Glomerular visceral epithelial cell (primary cell): ENCODE results near the gene TCHHL1.

Experiments
- DNase-seq: peaks from one replicate; pipeline ENCODE4 v3.0.0-alpha.2; 2016; ENCODE audit errors: extremely low spot score

Gene TCHHL1

DNA sequence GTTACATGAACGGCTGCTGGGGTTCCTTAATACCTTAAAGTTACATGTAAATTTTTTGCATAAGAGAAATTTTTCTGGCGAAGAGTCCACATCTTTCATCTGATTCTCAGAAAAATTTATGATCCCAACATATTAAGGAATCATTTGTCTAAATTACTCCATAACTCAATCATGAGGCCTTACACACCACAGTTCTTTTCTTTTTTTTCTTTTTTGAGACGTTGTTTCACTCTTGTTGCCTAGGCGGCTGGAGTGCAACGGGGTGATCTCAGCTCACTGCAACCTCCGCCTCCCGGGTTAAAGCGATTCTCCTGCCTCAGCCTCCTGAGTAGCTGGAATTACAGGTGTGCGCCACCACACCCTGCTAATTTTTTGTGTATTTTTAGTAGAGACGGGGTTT is 50.0 kb downstream of the TCHHL1 start:
- no peak for DNase-seq

DNA sequence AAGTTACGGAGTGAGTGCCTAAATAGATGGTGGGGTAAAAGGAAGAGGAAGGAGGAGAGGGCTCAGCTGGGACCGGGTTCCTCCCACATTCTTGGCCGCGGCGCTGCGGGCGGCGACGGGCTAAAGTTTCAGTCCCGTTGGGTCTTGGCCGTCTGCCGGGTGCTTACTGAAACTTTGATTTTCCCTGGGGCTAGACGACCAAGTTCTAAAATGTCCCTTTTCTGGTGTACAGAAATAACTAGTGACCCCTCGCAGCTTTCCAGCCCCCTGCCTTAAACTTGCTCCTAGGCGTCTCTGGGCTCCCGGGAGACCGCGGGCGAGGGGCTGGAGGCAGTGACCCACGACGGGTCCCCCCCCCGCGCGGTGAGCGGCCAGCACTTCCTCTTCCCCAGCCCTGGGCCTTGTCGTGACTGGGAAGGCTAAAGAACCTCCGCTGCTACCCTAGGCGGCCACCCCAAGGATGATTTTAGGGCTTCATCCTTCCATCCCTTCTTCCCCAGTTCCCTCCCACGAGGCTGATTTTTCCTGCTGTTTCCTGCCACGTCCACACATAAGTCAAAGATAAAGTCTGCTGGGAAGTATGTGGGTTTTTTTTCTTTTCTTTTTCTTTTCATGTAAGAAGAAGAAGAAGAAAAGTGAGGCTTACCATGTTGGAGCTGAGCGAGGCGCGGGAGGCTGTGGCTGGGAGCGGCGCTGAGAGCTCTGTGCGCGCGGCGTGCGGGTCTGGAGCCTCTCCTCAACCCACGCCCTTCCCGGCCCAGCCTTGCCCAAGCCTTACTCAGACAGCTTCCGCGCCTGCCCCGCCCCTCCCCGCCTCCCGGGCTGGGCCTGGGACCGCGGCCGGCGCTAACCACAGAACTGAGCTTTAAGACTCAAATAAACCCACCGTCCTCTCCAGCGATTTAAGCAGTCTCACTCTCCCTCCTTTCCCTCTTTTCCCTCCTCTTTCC is 52.3 kb downstream of the TCHHL1 start, which contains the start of gene S100A11:
Gene S100A11, minus strand, starts transcription at position 738 of the 950 bp plus-strand sequence. Its CDS starts 89 bp downstream, at position 649.
- peak; percentile 87 for DNase-seq

GRCh38 chr1:152035539-152036266 is 53.2 kb downstream of the TCHHL1 start:
- DNase-seq = peak; percentile 37

GRCh38 chr1:152034654-152035538 is 54.0 kb downstream of the TCHHL1 start:
- DNase-seq = peak; percentile 76

DNA sequence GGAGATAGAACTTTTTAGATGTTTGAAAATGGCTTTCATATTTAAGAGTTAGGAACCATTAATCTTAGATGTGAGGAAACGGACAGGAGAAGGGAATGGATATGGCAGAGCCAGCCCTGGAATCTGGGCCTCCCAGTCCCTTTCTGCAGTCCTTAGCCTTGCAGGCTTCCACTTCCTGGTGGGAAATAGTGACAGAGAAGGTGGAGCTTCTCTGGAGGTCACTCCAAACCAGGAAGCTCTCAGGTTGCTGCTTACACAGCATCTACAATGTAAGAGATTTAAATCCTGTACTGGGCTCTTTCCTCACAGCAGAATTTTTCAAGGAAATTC is 54.6 kb downstream of the TCHHL1 start:
- DNase-seq = no peak
